ENCODE measurements around the gene RINL. TPM values are rescaled to one million over a fixed set of nuclear protein-coding genes. Genes with fewer than 3 reads are reported as not detected.

RINL gene
- total and polyA plus RNA-seq, 2 of the 4 experiments (the other 2 are of a cell fraction), result 0.72 to 1.9 TPM

Other genes starting within 250 kb of the RINL start
- gene ACTN4, start 230.6 kb downstream of the RINL start, total RNA-seq (2012; rRNA removed), result 614 and 659 TPM in 2 replicates
- gene ACTN4, start 230.6 kb downstream of the RINL start, polyA plus RNA-seq (2012; rRNA removed), result 497 and 541 TPM in 2 replicates
- 0.18 TPM in 1 of 2 replicates, not detected in the other for gene CAPN12, start 133.8 kb downstream of the RINL start, total RNA-seq (2012; rRNA removed)
- 0.97 and 0.99 TPM in 2 replicates for gene CAPN12, start 133.8 kb downstream of the RINL start, polyA plus RNA-seq (2012; rRNA removed)
- gene LGALS7, start 104.8 kb downstream of the RINL start, total RNA-seq (2012; rRNA removed), result not detected in 2 replicates
- gene LGALS7, start 104.8 kb downstream of the RINL start, polyA plus RNA-seq (2012; rRNA removed), result not detected in 2 replicates
- gene LGALS7B, start 89.1 kb downstream of the RINL start, total RNA-seq (2012; rRNA removed), result not detected in 2 replicates
- not detected in 2 replicates for gene LGALS7B, start 89.1 kb downstream of the RINL start, polyA plus RNA-seq (2012; rRNA removed)
- not detected in 2 replicates for gene LGALS4, start 65.3 kb downstream of the RINL start, total RNA-seq (2012; rRNA removed)
- 0.10 and 0.29 TPM in 2 replicates for gene LGALS4, start 65.3 kb downstream of the RINL start, polyA plus RNA-seq (2012; rRNA removed)
- gene ECH1, start 46.5 kb downstream of the RINL start, total RNA-seq (2012; rRNA removed), result 15.0 and 15.6 TPM in 2 replicates
- 62.1 and 62.3 TPM in 2 replicates for gene ECH1, start 46.5 kb downstream of the RINL start, polyA plus RNA-seq (2012; rRNA removed)
- 316 and 429 TPM in 2 replicates for gene HNRNPL, start 28.3 kb downstream of the RINL start, total RNA-seq (2012; rRNA removed)
- gene HNRNPL, start 28.3 kb downstream of the RINL start, polyA plus RNA-seq (2012; rRNA removed), result 277 and 280 TPM in 2 replicates
- gene SIRT2, start 21.3 kb upstream of the RINL start, total RNA-seq (2012; rRNA removed), result 37.5 and 43.0 TPM in 2 replicates
- 50.0 and 53.8 TPM in 2 replicates for gene SIRT2, start 21.3 kb upstream of the RINL start, polyA plus RNA-seq (2012; rRNA removed)
- 6.4 and 7.5 TPM in 2 replicates for gene NFKBIB, start 21.7 kb upstream of the RINL start, total RNA-seq (2012; rRNA removed)
- 25.5 and 36.2 TPM in 2 replicates for gene NFKBIB, start 21.7 kb upstream of the RINL start, polyA plus RNA-seq (2012; rRNA removed)
- not detected in 2 replicates for gene CCER2, start 33.9 kb upstream of the RINL start, total RNA-seq (2012; rRNA removed)
- gene CCER2, start 33.9 kb upstream of the RINL start, polyA plus RNA-seq (2012; rRNA removed), result 0.19 and 0.22 TPM in 2 replicates
- 8.3 and 10.8 TPM in 2 replicates for gene SARS2, start 52.5 kb upstream of the RINL start, total RNA-seq (2012; rRNA removed)
- gene SARS2, start 52.5 kb upstream of the RINL start, polyA plus RNA-seq (2012; rRNA removed), result 33.4 and 40.3 TPM in 2 replicates
- gene MRPS12, start 52.7 kb upstream of the RINL start, total RNA-seq (2012; rRNA removed), result 26.4 and 26.7 TPM in 2 replicates
- 75.4 and 97.4 TPM in 2 replicates for gene MRPS12, start 52.7 kb upstream of the RINL start, polyA plus RNA-seq (2012; rRNA removed)
- 10.8 and 11.9 TPM in 2 replicates for gene FBXO17, start 97.5 kb upstream of the RINL start, total RNA-seq (2012; rRNA removed)
- gene FBXO17, start 97.5 kb upstream of the RINL start, polyA plus RNA-seq (2012; rRNA removed), result 20.7 and 22.6 TPM in 2 replicates
- under 0.01 and 0.18 TPM in 2 replicates for gene FBXO27, start 154.3 kb upstream of the RINL start, total RNA-seq (2012; rRNA removed)
- gene FBXO27, start 154.3 kb upstream of the RINL start, polyA plus RNA-seq (2012; rRNA removed), result 0.50 and 0.57 TPM in 2 replicates
- gene ACP7, start 206.1 kb upstream of the RINL start, total RNA-seq (2012; rRNA removed), result not detected in 2 replicates
- not detected in 2 replicates for gene ACP7, start 206.1 kb upstream of the RINL start, polyA plus RNA-seq (2012; rRNA removed)
- 2.0 and 2.8 TPM in 2 replicates for gene PAK4, start 247.5 kb upstream of the RINL start, total RNA-seq (2012; rRNA removed)
- gene PAK4, start 247.5 kb upstream of the RINL start, polyA plus RNA-seq (2012; rRNA removed), result 27.2 and 35.5 TPM in 2 replicates